Endothelial cell of umbilical vein (primary cell): ENCODE measurements around the gene MACROD2. TPM values are rescaled to one million over a fixed set of nuclear protein-coding genes. Genes with fewer than 3 reads are reported as not detected.

Experiments used
- BruUV-seq: library from RNA; stranded (reverse); fragments of 400-500 nt; replicated peaks from 2 replicates; lab custom pipeline; 2021; lab: Mats Ljungman, UMichigan
- CTCF ChIA-PET: fragments of 300-600, 350-600 bp; sonication (Branson Sonifier 250); formaldehyde crosslinking; loops from one replicate; lab custom pipeline; 2021; ENCODE audit warnings: antibody characterized with exemption, inconsistent platforms; lab: Charles Lee
- POLR2A ChIA-PET: fragments of 300-600, 350-600 bp; sonication (Branson Sonifier 250); formaldehyde crosslinking; loops from one replicate; lab custom pipeline; 2021; ENCODE audit warnings: antibody characterized with exemption, inconsistent platforms; lab: Charles Lee
- DNase-seq: peaks from one replicate; pipeline ENCODE4 v3.0.0-alpha.2; 2011; ENCODE audit warnings: low read depth, low spot score
- FAIRE-seq: peaks from 2 replicates; lab custom pipeline; 2011; peaks lifted over from hg19 to GRCh38; lab: Jason Lieb, UNC
- H2AFZ ChIP-seq: 2 replicates; pipeline ENCODE4 v1.6.0; 2012; ENCODE audit warnings: low read depth, low read length, control low read depth, inconsistent platforms
- H3K27ac ChIP-seq: 2 replicates; pipeline ENCODE4 v1.5.1; 2011; ENCODE audit warnings: low read depth, mild to moderate bottlenecking, control low read depth, low read length, moderate library complexity; ENCODE audit not compliant: insufficient read depth
- H3K27me3 ChIP-seq, 2 experiments: 2 replicates each; pipeline versions ENCODE4 v1.6.0 to v1.6.1; 2011; ENCODE audit warnings: low read length in 2 of 2, mixed read lengths in 1 of 2; ENCODE audit not compliant: control insufficient read depth in 2 of 2, insufficient read depth in 2 of 2
- H3K36me3 ChIP-seq, 2 experiments: 2 replicates in 1 of 2; 3 replicates in 1 of 2; pipeline ENCODE4 v1.5.1; 2011; ENCODE audit warnings: low read length in 2 of 2, mild to moderate bottlenecking in 1 of 2, moderate library complexity in 1 of 2; ENCODE audit not compliant: control insufficient read depth in 2 of 2, insufficient read depth in 2 of 2; ENCODE audit errors: extremely low read depth in 1 of 2
- H3K4me1 ChIP-seq: 3 replicates; pipeline ENCODE4 v1.5.1; 2011; ENCODE audit warnings: mild to moderate bottlenecking, low read length; ENCODE audit not compliant: control insufficient read depth, insufficient read depth; ENCODE audit errors: extremely low read depth
- H3K4me2 ChIP-seq: 2 replicates; pipeline ENCODE4 v1.6.1; 2011; ENCODE audit warnings: low read length, control low read depth, mixed read lengths; ENCODE audit not compliant: insufficient read depth
- H3K4me3 ChIP-seq, 3 experiments: fragments of 200-600 bp in 1 of 3; sonication (generic), shearing (Covaris generic) in 1 of 3; replicated peaks in 1 of 3; 2 replicates each; pipeline ENCODE4 v1.5.1; 2011 to 2016; ENCODE audit warnings: control low read depth in 3 of 3, low read length in 3 of 3, mild to moderate bottlenecking in 2 of 3, inconsistent platforms in 1 of 3, low read depth in 1 of 3, moderate library complexity in 1 of 3; ENCODE audit not compliant: insufficient read depth in 1 of 3
- H3K79me2 ChIP-seq: 2 replicates; pipeline ENCODE4 v1.6.0; 2012; ENCODE audit warnings: low read length, inconsistent platforms; ENCODE audit not compliant: control insufficient read depth, insufficient read depth
- H3K9ac ChIP-seq: replicated peaks from 2 replicates; pipeline ENCODE3; 2011; ENCODE audit warnings: low read length, control low read depth; ENCODE audit not compliant: insufficient read depth; ENCODE audit errors: extremely low read depth
- H3K9me1 ChIP-seq: replicated peaks from 3 replicates; pipeline ENCODE4 v1.6.0; 2011; ENCODE audit warnings: mild to moderate bottlenecking, low read length; ENCODE audit not compliant: control insufficient read depth, insufficient read depth; ENCODE audit errors: extremely low read depth
- H3K9me3 ChIP-seq: replicated peaks from 2 replicates; pipeline ENCODE4 v1.5.1; 2012; ENCODE audit warnings: low read length, inconsistent platforms; ENCODE audit not compliant: control insufficient read depth, insufficient read depth
- H4K20me1 ChIP-seq: replicated peaks from 2 replicates; pipeline ENCODE3; 2011; ENCODE audit warnings: mild to moderate bottlenecking, low read length; ENCODE audit not compliant: control insufficient read depth, insufficient read depth; ENCODE audit errors: extremely low read depth
- CTCF ChIP-seq, 2 donors: IDR thresholded peaks; 1 replicate in 1 of 2; 2 replicates in 1 of 2; pipeline ENCODE4 v1.5.1; 2011; ENCODE audit warnings: low read length in 2 of 2, mild to moderate bottlenecking in 2 of 2, moderate library complexity in 2 of 2, control low read depth in 1 of 2, inconsistent platforms in 1 of 2, low read depth in 1 of 2; ENCODE audit not compliant: insufficient read depth in 1 of 2; ENCODE audit errors: extremely low read depth in 1 of 2
- GATA2 ChIP-seq: IDR thresholded peaks from 2 replicates; pipeline ENCODE4 v1.7.0; 2011; ENCODE audit warnings: low read depth, mild to moderate bottlenecking, moderate library complexity, mixed read lengths, low read length; ENCODE audit not compliant: insufficient read length, insufficient read depth
- JUN ChIP-seq: IDR thresholded peaks from 2 replicates; pipeline ENCODE4 v1.6.1; 2011; ENCODE audit warnings: borderline replicate concordance, low read depth; ENCODE audit not compliant: insufficient read length, insufficient read depth
- POLR2A ChIP-seq: IDR thresholded peaks from 2 replicates; pipeline ENCODE4 v1.6.1; 2012; ENCODE audit warnings: low read depth, mild to moderate bottlenecking, control low read depth, low read length
- dilution Hi-C: fragments of 300-500 bp; cut with MboI; formaldehyde crosslinking; loops from one replicate; pipeline ENCODE4 v1.15.0; 2019; ENCODE audit warnings: low sequenced_read_pairs; ENCODE audit not compliant: extremely low pct_ligation_motif_present
- intact Hi-C: fragments of 100-400 bp; cut with micrococcal nuclease; formaldehyde crosslinking; loops from one replicate; pipeline ENCODE4 v1.10.0; 2022
- polyA plus RNA-seq, 4 experiments: library from polyadenylated mRNA; depleted of rRNA in 3 of 4; stranded (reverse) in 3 of 4; unstranded in 1 of 4; fragments of >200 nt; gene quantifications; 2 replicates each; pipeline versions ENCODE4 v1.2.1 to v1.2.3, GENCODE V29; 2011 to 2012; ENCODE audit warnings: missing spikeins in 1 of 4
- total RNA-seq: library from RNA; stranded (reverse); gene quantifications from 2 replicates; pipeline ENCODE4 v1.2.3, GENCODE V29; 2021

The MACROD2 gene
- total and polyA plus RNA-seq, 2 donors (not counting 3 experiments of a cell fraction or from before 2014, with no cell fraction given): 0.11 to 0.73 TPM

- no peak for TF ChIP-seq POLR2A
- no peak for TF ChIP-seq JUN
- TF ChIP-seq GATA2: no peak
- DNase-seq (no peak), FAIRE-seq (no peak)
- Histone ChIP-seq H3K79me2 (no peaks in the 10 kb centered on the region), H4K20me1 (no peaks in the 10 kb centered on the region), H3K36me3 (no peaks in the 10 kb centered on the region), H3K9me3 (peaks cover 2% of the 10 kb centered on the region), H3K9ac (no peak overlapping the region), H3K27ac (no peak overlapping the region), H3K4me1 (no peaks in the 10 kb centered on the region), H3K4me3 (no peak overlapping the region), H3K4me2 (no peak overlapping the region), H3K27me3 (no peaks in the 10 kb centered on the region), H3K9me1 (no peaks in the 10 kb centered on the region), H2AFZ (no peak overlapping the region)
- intact Hi-C loops: no loop called here
- dilution Hi-C loops: no loop called here
- ChIA-PET POLR2A (no interaction called here), CTCF (no interaction called here)
- BruUV-seq: no TSS peak
These were observed 2059.7 kb downstream of the MACROD2 start for GRCh38 chr20:16054985-16055384.

GRCh38 chr20:16057651-16058050 lies 2062.3 kb downstream of the MACROD2 start:
- ChIA-PET POLR2A (no interaction called here), CTCF (no interaction called here)
- no peak overlapping the region for H3K27ac ChIP-seq
- H3K4me1 ChIP-seq: no peaks in the 10 kb centered on the region
- intact Hi-C loops (no loop called here), dilution Hi-C loops (no loop called here)
- no peaks in the 10 kb centered on the region for H4K20me1 ChIP-seq
- no peak for FAIRE-seq
- H3K27me3 ChIP-seq: no peaks in the 10 kb centered on the region
- peaks cover 2% of the 10 kb centered on the region for H3K9me3 ChIP-seq
- no peak overlapping the region for H2AFZ ChIP-seq
- H3K4me2 ChIP-seq: no peak overlapping the region
- H3K4me3 ChIP-seq: no peak overlapping the region
- no TSS peak for BruUV-seq
- DNase-seq: no peak
- no peaks in the 10 kb centered on the region for H3K9me1 ChIP-seq
- H3K9ac ChIP-seq: no peak overlapping the region
- no peaks in the 10 kb centered on the region for H3K36me3 ChIP-seq
- H3K79me2 ChIP-seq: no peaks in the 10 kb centered on the region
- no peak for TF ChIP-seq CTCF (IDR thresholded peaks at IDR 0.05; ENCODE audit: extremely low read depth in 1 of 2, insufficient read depth in 1 of 2, low read depth in 1 of 2, low read length in 2 of 2)
